Measurements from ENCODE around the gene PSTPIP1.
A peak's percentile ranks its signal among the peaks of the same experiment; 100 is the strongest.

PSTPIP1 gene

DNA sequence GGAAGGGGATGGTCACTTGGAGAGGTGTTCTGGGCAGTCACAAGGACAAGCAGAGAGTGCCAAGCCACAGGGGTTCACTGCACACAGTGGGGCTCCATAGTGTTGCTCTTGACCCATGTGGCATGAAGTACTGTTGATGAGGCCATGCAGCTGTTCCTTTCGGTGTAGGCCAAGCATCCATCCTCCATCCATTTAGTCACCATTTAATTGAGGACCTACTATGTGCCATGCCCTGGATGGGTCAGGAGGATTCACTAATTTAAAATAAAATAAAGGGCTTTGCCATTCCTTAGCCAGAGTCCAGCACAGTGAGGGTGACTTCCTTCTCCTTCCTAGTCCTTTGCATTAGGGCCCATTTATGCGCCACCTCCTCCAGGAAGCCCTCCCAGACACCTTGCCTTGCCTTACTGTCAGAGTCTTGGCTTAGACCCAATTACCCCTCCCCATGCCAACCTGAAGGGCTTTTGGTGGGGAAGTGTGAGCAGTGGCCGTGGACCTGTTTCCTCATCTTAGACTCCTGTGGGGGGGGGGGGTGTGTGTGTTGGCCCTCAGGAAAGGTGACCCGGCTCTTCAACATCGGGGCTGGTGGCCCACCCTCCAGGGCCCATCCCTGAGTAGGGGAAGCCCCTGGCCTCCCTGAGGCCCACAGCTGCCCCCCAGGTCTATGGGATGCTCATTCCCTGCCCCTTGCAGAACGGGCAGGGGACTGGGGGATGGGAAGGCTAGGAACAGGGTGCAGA lies 25.6 kb downstream of the PSTPIP1 start:
- DNase-seq = no peak

DNA sequence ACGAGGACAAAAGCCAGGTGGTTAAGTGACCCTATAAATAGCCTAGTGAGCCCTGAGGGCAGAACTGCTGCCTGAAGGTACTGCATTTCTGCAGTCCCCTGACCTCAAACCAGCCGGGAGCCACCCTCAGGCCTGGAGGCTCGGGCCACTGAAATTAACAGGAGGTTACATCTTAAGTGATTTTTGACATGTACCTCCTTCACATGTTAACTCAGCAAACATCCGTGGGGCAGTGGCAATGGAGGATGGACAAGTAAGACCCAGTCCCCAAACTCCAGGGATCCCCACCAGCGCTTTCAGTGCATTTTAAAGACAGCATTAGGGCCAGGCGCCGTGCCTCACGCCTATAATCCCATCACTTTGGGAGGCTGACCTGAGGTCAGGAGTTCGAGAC lies 26.2 kb downstream of the PSTPIP1 start:
- DNase-seq = no peak

DNA sequence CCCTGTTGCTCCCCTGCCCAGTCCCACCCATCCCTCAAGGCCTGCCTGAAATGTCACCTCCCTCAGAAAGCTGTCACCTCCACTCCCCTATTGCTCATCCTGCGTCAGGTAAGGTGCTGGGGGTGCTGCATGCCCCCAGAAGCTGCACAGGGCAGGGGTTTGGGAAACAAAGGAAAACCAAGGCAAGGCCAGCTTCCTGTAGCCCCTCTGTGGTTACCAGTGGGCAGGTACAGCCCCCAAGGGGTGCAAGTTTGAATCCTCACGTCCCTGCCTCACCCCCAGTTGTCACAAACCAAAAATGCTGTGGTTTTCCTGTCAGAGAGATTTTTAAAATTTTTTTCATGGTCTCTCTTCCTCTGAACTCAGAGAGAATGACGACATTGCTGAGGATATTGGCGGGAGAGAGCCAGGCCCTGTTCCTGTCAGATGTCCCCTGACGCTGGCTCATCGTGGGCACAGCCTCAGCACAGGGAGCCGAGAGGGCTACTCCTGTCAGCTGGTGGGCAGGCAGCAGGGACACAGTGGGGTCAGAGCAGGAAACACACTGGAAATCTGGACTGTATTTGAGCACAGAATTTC lies 27.0 kb downstream of the PSTPIP1 start:
- DNase-seq = no peak

DNA sequence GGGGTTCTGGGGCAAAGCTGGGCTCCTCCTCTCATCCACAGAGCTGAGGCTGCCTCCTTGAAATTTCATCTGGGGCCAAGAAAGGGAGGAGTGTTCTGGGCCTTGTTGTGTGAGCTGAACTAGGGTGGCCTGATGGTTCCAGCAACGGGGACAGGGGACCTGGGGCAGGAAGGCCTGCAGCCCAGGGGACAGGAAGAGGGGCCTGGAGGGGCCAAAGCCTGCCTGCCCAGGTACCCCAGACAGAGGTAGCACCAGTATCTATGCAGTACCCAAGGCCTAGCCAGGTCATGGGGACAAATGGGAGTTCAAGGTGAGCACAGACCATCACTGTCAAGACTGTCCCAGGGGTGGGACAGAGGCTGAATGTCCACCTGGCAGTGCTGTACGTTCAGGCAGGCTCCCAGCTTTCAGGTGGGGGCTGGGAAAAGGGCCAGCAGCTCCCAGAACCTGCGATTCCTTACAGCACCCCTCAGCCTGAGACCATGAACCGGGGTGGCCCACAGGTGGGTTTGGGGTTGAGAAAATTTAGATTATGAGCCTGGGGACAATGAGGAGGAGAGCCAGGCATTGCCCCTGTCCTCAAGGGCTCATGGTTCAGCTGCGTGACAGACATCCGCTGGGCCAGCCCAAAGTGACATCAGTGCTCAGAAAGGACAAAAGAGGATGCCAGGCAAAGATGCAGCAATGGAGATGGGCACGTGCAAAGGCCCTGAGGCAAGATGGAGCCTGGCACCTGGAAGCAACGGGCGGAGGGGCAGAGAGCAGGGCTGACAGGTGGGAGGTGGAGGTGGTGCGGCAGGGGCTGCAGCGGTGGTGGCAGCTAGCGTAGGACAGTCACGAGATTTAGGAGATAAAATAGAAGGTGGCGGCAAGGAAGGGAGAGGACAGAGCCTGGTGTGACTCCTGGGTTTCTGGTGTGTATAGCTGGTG lies 28.0 kb downstream of the PSTPIP1 start:
- no peak for DNase-seq

DNA sequence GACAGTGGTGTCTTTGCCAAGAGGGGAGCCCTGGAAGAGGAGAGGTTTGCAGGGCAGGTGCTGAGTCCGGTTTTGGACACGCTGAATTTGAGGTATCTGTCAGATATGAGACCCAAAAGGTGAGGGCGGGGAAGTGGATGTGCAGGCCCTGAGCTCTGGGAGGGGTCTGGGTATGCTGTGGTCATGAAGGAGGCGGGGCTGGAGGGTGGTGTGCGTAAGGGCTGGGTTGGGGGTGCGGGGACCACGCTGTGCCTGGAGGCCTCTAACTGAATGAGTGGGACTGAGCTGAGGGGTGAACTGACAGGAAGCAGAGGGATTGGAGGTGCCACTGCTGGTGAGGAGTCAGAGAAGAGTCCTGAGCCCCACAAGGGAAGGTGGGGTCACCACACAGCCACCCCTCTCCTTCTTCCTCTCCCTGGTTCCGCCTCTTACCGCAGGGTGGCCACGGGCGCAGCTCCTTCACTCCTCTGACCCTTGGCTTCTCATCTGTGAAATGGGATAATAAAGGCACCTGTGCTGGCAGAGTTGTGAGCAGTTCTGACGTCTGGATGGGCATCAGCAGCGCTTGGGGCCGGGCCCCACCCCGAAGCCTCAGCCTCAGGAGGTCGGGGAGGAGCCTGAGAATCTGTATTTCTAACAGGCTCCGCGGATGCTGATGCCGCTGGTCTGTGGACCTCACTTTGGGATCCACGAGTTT lies 28.8 kb downstream of the PSTPIP1 start:
- DNase-seq = no peak

DNA sequence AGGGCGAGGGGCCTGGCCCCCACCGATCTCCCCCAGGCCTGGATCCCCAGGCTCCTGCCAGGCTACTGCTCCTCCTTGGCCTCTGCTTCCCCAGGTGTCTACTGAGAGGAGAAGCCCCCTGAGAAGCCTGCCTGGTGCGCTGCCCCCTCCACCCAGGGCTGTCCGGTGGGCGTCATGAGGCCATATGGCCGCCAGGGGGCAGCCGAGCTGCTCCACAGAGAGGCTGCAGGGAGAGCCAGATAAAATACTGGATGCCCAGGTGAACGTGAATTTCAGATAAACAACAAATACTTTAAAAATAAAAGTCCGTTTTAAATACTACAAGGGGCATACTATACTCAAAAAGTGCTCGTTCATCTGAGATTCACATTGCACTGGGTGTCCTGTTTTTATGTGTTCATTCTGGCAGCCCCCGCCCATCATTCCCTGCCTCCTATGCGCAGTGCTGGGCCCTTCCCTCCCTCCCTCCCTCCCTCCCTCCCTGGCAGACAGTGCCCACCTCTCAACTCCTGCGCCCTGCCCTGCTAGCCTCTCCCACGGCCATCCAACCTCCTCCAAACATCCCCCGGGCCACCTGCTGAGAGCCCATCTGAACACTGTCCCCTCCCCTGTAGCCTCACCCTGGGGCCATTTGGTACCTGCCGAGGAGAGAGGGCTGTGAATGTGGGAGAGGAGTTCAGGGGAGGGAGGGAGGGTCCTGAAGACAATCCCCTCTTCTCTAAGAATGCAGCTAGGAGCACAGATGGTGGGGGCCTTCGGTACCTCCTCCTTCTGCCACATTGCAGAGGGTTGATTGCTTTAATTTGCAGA lies 29.6 kb downstream of the PSTPIP1 start:
- peak in 1 of 2 experiments; percentile 62 for DNase-seq

DNA sequence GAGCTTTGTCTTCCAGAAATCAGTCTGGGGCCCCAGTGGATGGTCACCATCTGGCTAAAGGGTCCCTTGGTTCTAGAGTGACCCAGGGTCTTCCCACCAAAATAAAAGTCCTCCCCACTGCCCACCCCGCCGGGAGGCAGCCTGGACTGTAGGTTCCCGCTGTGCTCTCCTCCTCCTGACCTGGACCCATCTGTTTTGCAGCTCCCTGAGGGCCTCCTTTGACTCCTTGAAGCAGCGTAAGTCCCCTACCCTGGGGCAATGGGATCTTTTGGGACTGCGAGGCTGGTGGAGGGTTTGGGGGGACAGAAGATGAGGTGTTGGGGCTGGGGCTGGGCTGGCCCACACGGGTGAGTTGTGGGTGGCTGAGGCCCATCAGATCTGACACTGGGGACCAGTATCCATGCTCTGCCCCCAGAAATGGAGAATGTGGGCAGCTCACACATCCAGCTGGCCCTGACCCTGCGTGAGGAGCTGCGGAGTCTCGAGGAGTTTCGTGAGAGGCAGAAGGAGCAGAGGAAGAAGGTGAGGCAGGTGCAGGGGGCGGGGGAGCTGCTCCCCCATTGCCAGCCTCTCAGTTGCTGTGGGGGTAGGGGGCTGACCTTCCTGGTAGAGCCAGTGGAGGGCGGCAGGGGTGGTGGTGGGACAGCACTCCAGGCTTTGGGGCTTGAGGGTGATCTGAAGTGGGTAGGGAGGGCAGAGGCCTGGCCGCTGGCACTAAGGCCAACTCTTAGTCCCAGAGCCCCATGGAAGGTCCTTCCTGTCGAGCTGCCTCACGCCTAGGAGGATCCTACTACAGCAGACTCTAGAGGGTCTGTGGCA lies 30.4 kb downstream of the PSTPIP1 start:
- DNase-seq = no peak

DNA sequence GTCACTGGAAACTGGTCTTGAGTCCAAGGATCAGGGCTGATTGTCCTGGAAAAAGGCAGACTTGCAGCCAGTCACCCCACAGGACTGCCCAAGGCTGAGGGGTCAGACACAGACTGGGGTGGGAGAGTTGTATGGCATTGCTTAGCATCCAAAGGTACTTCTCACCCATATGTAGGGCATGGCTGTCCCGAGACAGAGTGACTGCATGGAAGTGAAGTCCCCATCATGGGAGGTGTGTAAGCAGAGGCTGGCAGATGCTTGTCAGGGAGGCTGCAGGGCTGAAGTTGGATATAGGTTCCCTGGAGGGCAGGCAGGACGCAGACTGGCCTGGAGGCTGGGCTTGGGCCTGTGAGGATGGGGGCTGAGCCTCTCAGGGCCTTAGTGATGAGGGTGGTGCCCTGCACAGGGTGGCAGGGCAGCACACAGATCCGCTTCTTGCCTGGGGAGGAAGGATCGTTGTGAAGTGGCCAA lies 31.1 kb downstream of the PSTPIP1 start:
- no peak for DNase-seq

DNA sequence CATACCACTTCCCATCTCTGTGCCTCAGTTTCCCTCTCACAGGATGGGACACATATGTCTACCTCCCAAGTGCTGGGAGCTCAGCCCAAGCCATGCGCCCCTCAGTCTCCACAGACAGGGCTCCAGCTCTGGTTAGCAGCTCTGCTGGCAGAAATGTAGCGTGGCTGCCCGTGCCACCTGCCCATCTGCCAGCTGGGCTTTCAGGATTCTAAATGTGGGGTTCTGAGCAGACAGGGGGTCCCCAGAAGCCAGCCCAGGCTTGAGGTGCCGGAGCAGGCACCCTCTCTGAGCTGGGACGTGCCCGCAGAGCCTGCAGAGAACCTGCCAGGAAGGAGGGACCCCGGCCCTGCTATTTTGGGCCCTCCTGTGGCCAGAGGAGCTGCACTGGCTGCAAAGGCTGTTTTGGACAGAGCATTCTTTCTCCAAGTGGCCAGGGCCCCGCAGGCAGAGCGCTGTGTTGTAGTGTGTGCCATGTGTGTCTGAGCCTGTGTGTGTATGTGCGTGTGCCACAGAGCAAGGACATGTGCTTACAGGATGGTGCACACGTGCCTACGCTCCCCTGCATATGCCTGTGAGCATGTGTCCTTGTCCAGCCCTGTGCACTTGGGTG lies 31.7 kb downstream of the PSTPIP1 start:
- no peak for DNase-seq

DNA sequence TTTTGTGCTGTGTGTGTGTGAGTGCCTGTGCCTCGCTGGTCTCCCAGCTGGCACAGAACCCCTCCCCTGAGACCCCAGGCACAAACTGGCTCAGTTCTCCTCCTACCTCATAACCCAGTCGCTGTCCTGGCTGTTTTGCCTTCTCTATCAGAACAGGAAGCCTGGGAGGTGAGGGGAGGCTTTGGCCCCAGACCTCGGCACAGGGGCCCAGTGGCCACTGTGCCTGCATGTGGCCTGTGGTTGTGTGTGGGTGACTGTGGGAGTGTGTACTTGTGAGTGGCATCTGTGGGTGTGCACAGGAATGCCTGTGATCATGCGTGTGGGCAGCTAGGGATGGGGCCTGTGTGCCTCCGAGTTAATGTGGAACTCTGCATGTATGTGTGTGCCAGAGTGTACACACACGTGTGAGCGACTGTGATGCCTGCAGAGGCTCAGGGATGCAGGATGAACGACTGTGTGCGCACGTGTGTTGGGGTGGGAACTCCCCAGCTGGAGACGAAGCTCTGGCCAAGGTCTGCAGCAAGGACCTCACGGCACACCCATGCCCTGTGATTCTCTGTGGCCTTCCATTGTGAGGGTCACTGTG lies 32.3 kb downstream of the PSTPIP1 start:
- DNase-seq = no peak

DNA sequence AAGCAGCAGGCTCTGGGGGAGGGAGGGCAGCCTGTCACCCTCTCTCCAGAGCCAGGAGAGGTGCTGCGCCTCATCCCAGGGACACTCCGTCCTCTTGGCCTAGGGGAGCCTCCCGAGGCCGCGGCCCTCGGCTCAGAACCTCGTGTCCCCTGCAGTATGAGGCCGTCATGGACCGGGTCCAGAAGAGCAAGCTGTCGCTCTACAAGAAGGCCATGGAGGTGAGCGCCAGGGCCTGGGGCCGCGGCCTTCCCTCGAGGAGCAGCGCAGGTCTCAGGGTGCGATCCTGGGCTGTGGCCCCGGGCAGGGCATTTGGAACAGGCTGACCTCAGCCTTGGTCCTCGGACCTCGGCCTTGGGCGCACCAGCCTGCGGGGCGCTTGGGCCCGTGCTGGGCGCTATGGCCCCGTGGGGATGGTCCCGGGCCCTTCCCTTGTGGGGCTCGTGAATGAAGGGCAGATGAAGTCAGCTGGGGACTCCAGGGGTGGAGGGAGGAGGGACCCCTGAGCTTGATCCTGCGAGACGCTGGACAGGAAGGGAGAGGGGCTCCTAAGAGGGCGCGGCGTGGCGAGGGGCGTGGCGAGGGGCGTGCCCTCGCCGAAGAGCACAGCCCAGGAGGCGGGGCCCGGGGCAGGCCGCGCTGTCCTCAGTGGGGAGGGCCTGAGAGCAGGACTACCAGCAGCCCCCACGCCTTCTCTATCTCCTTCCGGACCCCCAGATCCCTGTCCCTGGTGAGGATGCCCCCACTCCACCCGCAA lies 32.9 kb downstream of the PSTPIP1 start:
- DNase-seq = no peak

DNA sequence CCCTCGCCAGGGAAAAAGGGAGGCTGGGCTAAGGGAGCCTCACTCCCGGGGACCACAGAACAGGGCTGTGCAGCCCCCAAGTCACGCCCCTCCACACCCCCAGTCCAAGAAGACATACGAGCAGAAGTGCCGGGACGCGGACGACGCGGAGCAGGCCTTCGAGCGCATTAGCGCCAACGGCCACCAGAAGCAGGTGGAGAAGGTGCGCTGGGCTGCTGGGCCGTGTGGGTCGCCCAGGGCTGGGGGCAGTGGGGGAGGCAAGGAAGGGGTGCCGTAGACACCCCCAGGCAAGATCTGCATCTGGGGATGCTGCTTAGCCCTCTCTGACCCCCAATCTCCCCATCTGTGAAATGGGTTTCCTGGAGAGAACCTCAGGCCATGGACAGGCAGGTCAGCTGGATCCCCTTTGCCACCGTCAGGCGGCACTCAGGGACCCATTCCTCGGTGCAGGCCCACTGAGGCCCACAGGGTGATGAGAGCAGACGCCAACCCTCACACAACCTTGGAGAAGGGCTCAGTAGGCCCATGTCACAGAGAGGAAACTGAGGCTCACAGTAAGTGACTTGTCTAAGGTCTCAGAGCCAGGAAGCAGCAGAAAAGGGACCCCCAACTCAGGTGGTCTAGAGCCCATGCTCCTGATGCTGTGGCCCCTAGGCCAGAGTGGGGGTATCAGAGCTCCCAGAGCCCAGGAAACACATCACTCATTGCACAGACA lies 33.7 kb downstream of the PSTPIP1 start:
- DNase-seq = no peak

DNA sequence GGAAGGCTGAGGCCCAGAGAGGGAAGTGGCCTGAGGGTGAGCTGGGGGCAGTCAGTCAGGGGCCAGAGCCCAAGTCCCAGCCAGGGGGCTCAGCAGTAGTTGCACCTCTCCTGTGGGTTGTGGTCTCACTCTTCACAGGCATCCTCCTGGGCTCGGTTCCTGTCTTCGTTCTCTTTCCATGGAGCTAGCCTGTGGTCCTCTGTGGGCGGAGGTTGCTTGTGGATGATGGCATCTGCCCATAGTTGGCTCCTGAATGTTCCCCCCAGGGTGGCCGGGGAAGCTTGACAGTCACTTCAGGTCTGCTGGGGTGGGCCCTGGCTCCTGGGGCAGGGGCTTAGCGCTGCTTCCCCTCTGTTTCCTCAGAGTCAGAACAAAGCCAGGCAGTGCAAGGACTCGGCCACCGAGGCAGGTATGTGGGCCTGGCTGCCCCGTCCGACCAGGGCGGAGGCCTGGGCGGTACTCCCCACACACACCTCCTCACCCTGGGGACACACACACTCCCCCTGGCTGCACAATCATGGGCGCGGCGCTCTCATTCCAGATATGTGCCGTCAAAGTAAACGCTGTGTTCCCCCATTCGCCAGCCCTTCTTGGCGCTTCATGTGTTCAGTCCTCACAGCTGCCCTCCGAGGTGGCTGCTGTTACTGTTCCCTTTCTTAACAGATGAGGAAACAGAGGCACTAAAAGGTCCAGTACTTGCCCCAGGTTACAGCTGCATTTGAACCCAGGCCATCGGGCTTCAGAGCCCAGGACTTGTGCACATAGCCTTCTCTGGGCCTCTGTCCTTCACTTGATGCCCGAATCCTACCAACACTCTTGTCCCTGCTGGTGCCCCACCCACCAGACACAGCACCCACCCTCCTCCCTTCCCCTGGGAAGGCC lies 34.5 kb downstream of the PSTPIP1 start:
- DNase-seq = no peak

DNA sequence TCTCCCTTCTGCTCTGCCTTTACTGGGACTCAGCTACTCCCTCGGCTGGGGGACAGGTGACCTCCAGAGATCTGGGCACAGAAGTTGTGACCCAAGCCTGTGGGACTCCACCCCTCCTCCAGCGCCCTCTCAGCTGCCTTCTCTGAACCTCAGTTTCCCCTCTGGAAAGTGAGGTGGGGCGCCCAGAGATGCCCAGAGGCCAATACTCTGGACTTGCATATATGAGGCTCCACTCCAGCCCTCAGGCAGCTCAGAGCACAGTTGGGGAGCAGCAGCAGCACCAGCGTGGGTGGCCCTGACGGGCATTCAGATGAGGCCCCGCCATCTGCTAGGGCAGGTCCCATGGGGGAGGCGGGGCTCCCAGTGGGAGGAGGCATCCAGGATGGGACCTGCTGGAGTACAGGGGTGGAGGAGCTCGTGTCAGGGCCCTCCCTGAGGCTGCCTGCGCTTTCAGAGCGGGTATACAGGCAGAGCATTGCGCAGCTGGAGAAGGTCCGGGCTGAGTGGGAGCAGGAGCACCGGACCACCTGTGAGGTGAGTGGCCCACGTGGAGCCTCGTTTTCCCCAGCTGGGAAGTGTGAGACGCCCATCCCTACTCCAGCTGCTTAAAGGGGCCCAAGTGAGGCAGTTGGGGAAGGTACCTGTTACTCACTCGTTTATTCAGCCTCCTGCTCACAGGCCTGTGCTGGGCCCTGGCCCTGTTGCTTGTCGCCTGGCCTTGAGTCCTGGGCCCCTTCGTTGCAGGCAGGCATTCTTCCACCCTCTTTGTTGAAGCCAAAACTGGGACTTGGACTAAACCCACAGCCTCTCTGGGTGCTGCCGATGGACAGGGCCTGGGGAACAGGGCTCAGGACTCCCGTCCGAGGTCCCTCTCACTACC lies 35.4 kb downstream of the PSTPIP1 start:
- DNase-seq = no peak

DNA sequence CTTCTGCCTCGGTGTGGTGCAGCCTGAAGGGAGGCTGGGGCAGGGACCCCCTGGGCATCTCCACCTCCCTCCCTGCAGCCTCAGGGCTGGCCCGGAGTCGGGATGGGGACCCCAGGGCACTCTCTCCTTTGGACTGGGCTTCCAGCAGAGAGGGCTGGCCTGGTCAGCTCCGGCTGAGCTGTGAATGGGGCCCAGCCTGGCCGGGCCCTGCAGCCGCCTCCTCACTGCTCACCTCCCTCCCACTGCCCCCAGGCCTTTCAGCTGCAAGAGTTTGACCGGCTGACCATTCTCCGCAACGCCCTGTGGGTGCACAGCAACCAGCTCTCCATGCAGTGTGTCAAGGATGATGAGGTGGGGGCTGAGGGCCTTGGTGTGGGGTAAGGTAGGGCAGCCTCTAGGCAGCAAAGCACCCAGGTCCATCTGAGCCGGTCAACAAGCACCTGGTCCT lies 36.0 kb downstream of the PSTPIP1 start:
- no peak for DNase-seq

DNA sequence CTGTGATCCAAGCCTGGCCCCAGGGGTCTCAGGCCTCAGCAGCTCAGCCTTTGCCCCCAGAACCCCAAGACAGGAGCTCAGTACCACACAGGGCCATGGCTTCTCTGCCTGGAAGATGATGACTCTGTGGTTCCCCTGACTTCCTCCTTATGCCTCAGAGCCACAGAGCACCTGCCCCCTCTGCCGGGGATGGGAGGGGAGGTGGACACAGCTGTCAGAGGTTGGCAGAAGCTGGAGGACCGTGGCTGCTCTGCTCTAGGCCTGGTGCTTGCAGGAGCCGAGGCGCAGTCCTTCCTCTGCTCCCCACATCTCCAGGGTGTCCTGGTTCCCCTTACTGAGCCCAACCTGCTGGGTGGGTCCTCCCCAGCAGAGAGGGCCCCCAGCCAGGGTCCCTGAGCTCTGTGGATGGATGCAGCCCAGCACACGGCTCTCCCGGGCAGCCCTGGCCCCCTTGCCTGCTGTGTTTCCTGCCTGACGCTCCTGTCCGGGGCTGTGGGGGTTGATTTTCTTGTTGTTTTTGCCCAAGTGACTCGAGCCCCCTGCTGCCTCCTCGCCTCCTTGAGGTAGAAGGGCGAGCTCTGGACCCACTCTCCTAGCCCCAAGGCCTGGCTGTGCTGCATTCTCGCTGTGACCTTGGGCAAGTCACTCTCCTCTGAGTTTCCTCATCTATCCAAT lies 36.6 kb downstream of the PSTPIP1 start:
- no peak for DNase-seq

All from NCI-H446 (cell line).